ENCODE results near the gene LMNB1.

- TF ChIP-seq CTCF (IDR thresholded peaks at IDR 0.05) (no peak), POLR2AphosphoS5 (IDR thresholded peaks at IDR 0.05) (no peak)
Measured at GRCh38 chr5:126799780-126800179, 22.8 kb downstream of the LMNB1 start.

Data from upper lobe of left lung (tissue), 4 donors.